Measurements from ENCODE around the gene TEK. TPM values are rescaled to one million over a fixed set of nuclear protein-coding genes. Genes with fewer than 3 reads are reported as not detected.

The TEK gene
- total RNA-seq, 1 donor from 2014 or later, result not detected

GRCh38 chr9:27182421-27182820 is 73.4 kb downstream of the TEK start:
- DNase-seq, result no peak
- CTCF ChIA-PET, result no interaction called here
- Mint-ChIP-seq H3K27ac (no peak overlapping the region), H3K4me1 (no peaks in the 10 kb centered on the region), H3K4me3 (no peak overlapping the region), H3K36me3 (ENCODE audit: low read depth) (no peaks in the 10 kb centered on the region), H3K27me3 (peaks cover 9% of the 10 kb centered on the region), H3K9me3 (peaks cover 8% of the 10 kb centered on the region)
- POLR2A ChIA-PET, result no interaction called here
- intact Hi-C loops (cut with micrococcal nuclease), result no loop called here
- no peak for ATAC-seq (ENCODE audit: low read depth)
- no peak for TF ChIP-seq CTCF (IDR thresholded peaks at IDR 0.05)

- Mint-ChIP-seq H3K27ac (no peak overlapping the region), H3K4me3 (no peak overlapping the region), H3K9me3 (peaks cover 4% of the 10 kb centered on the region), H3K4me1 (no peaks in the 10 kb centered on the region), H3K36me3 (ENCODE audit: low read depth) (no peaks in the 10 kb centered on the region), H3K27me3 (peaks cover 9% of the 10 kb centered on the region)
- ChIA-PET CTCF (no interaction called here), POLR2A (no interaction called here)
- TF ChIP-seq CTCF (IDR thresholded peaks at IDR 0.05), result no peak
- ATAC-seq (ENCODE audit: low read depth), result no peak
- DNase-seq, result no peak
- intact Hi-C loops (cut with micrococcal nuclease), result no loop called here
Measured at GRCh38 chr9:27183131-27183530, 74.1 kb downstream of the TEK start.

GRCh38 chr9:27183701-27184100 is 74.7 kb downstream of the TEK start:
- ATAC-seq (ENCODE audit: low read depth), result no peak

GRCh38 chr9:27184556-27185351 is 75.7 kb downstream of the TEK start:
- Mint-ChIP-seq H3K36me3 (ENCODE audit: low read depth) (no peaks in the 10 kb centered on the region), H3K9me3 (no peaks in the 10 kb centered on the region), H3K4me1 (no peaks in the 10 kb centered on the region), H3K27me3 (peaks cover 6% of the 10 kb centered on the region), H3K27ac (no peak overlapping the region), H3K4me3 (no peak overlapping the region)
- intact Hi-C loops (cut with micrococcal nuclease), result no loop called here
- TF ChIP-seq CTCF (IDR thresholded peaks at IDR 0.05), result no peak
- POLR2A ChIA-PET, result no interaction called here
- CTCF ChIA-PET, result interaction anchor here (0.6 kb wide), 1 partner anchor 25 kb away, joined by 3 read pairs; no protein-coding TSS in a partner anchor
- no peak for DNase-seq
- no peak for ATAC-seq (ENCODE audit: low read depth)

More at GRCh38 chr9:27183701-27184100, 74.7 kb downstream of the TEK start:
- intact Hi-C loops (cut with micrococcal nuclease), result no loop called here
- no peak for DNase-seq
- Mint-ChIP-seq H3K4me1 (no peaks in the 10 kb centered on the region), H3K36me3 (ENCODE audit: low read depth) (no peaks in the 10 kb centered on the region), H3K4me3 (no peak overlapping the region), H3K9me3 (peaks cover 4% of the 10 kb centered on the region), H3K27me3 (peaks cover 9% of the 10 kb centered on the region), H3K27ac (no peak overlapping the region)
- TF ChIP-seq CTCF (IDR thresholded peaks at IDR 0.05), result no peak
- POLR2A ChIA-PET, result no interaction called here
- CTCF ChIA-PET, result no interaction called here

GRCh38 chr9:27188426-27188825 is 79.4 kb downstream of the TEK start:
- DNase-seq, result no peak
- Mint-ChIP-seq H3K27me3 (peaks cover 2% of the 10 kb centered on the region), H3K36me3 (ENCODE audit: low read depth) (no peaks in the 10 kb centered on the region), H3K4me1 (no peaks in the 10 kb centered on the region), H3K9me3 (no peaks in the 10 kb centered on the region), H3K4me3 (no peak overlapping the region), H3K27ac (no peak overlapping the region)
- CTCF ChIA-PET, result no interaction called here
- intact Hi-C loops (cut with micrococcal nuclease), result no loop called here
- POLR2A ChIA-PET, result no interaction called here
- no peak for ATAC-seq (ENCODE audit: low read depth)
- no peak for TF ChIP-seq CTCF (IDR thresholded peaks at IDR 0.05)
